ENCODE results near the gene NKIRAS2. TPM values are rescaled to one million over a fixed set of nuclear protein-coding genes. Genes with fewer than 3 reads are reported as not detected.

Gene NKIRAS2
- total RNA-seq, 1 donor from 2014 or later: 28.7 TPM

- TF ChIP-seq POLR2AphosphoS5 (IDR thresholded peaks at IDR 0.05; ENCODE audit: insufficient read depth in 1 of 2, low read depth in 1 of 2): peak in 1 of 2 donors; percentile 10
- TF ChIP-seq CTCF (IDR thresholded peaks at IDR 0.05): no peak
- no peak for TF ChIP-seq POLR2A (IDR thresholded peaks at IDR 0.05)
- Histone ChIP-seq H3K27ac (peak overlapping the region; percentile 71), H3K4me1 (peaks cover 74% of the 10 kb centered on the region), H3K9me3 (no peaks in the 10 kb centered on the region), H3K4me3 (peak overlapping the region; percentile 9 to 17), H3K36me3 (peaks cover 0 to 73% of the 10 kb centered on the region in 2 donors), H3K27me3 (no peaks in the 10 kb centered on the region)
- no peak for DNase-seq (ENCODE audit: extremely low spot score in 2 of 2)
- intact Hi-C loops (cut with DNase I): no loop called here
These were observed 43.6 kb upstream of the NKIRAS2 start for GRCh38 chr17:41976142-41976768.

GRCh38 chr17:41977991-41978390, 41.9 kb upstream of the NKIRAS2 start:
- H3K27me3 ChIP-seq: no peaks in the 10 kb centered on the region
- H3K9me3 ChIP-seq: no peaks in the 10 kb centered on the region
- intact Hi-C loops (cut with DNase I): no loop called here
- H3K4me3 ChIP-seq: no peak overlapping the region
- peaks cover 0 to 72% of the 10 kb centered on the region in 2 donors for H3K36me3 ChIP-seq
- H3K27ac ChIP-seq: peak overlapping the region; percentile 24
- peaks cover 69% of the 10 kb centered on the region for H3K4me1 ChIP-seq
- TF ChIP-seq CTCF (IDR thresholded peaks at IDR 0.05) (no peak), POLR2AphosphoS5 (IDR thresholded peaks at IDR 0.05; ENCODE audit: insufficient read depth in 1 of 2, low read depth in 1 of 2) (no peak), POLR2A (IDR thresholded peaks at IDR 0.05) (no peak)
- no peak for DNase-seq (ENCODE audit: extremely low spot score in 2 of 2)

- Histone ChIP-seq H3K4me3 (no peak overlapping the region), H3K36me3 (peaks cover 0 to 68% of the 10 kb centered on the region in 2 donors), H3K27me3 (no peaks in the 10 kb centered on the region), H3K9me3 (no peaks in the 10 kb centered on the region), H3K4me1 (peaks cover 27% of the 10 kb centered on the region), H3K27ac (peak overlapping the region; percentile 27)
- no peak for TF ChIP-seq POLR2AphosphoS5 (IDR thresholded peaks at IDR 0.05; ENCODE audit: insufficient read depth in 1 of 2, low read depth in 1 of 2)
- no peak for TF ChIP-seq CTCF (IDR thresholded peaks at IDR 0.05)
- TF ChIP-seq POLR2A (IDR thresholded peaks at IDR 0.05): no peak
- DNase-seq (ENCODE audit: extremely low spot score in 2 of 2): no peak
- intact Hi-C loops (cut with DNase I): no loop called here
These were observed 37.7 kb upstream of the NKIRAS2 start for GRCh38 chr17:41982026-41982760.

GRCh38 chr17:41984454-41984853, 35.4 kb upstream of the NKIRAS2 start:
- Histone ChIP-seq H3K27ac (no peak overlapping the region), H3K4me1 (peaks cover 10% of the 10 kb centered on the region), H3K27me3 (no peaks in the 10 kb centered on the region), H3K36me3 (peaks cover 0 to 76% of the 10 kb centered on the region in 2 donors), H3K4me3 (no peak overlapping the region), H3K9me3 (no peaks in the 10 kb centered on the region)
- no peak for TF ChIP-seq POLR2AphosphoS5 (IDR thresholded peaks at IDR 0.05; ENCODE audit: insufficient read depth in 1 of 2, low read depth in 1 of 2)
- no peak for TF ChIP-seq CTCF (IDR thresholded peaks at IDR 0.05)
- no peak for TF ChIP-seq POLR2A (IDR thresholded peaks at IDR 0.05)
- intact Hi-C loops (cut with DNase I): no loop called here
- no peak for DNase-seq (ENCODE audit: extremely low spot score in 2 of 2)

GRCh38 chr17:41985919-41986318, 34.0 kb upstream of the NKIRAS2 start:
- Histone ChIP-seq H3K27me3 (no peaks in the 10 kb centered on the region), H3K4me1 (peaks cover 10% of the 10 kb centered on the region), H3K9me3 (no peaks in the 10 kb centered on the region), H3K4me3 (no peak overlapping the region), H3K27ac (no peak overlapping the region), H3K36me3 (peaks cover 0 to 81% of the 10 kb centered on the region in 2 donors)
- no peak for DNase-seq (ENCODE audit: extremely low spot score in 2 of 2)
- TF ChIP-seq CTCF (IDR thresholded peaks at IDR 0.05) (no peak), POLR2AphosphoS5 (IDR thresholded peaks at IDR 0.05; ENCODE audit: insufficient read depth in 1 of 2, low read depth in 1 of 2) (no peak), POLR2A (IDR thresholded peaks at IDR 0.05) (no peak)
- intact Hi-C loops (cut with DNase I): no loop called here
